ENCODE data around the gene UGGT2.
"Not testable (repeated sequence)": the region's sequence is repeated elsewhere in the genome, so short reads cannot be mapped to it uniquely, and the experiment has no call there.

UGGT2 gene

GRCh38 chr13:95763601-95764000 is 289.6 kb downstream of the UGGT2 start:
- Histone ChIP-seq H3K27ac (ENCODE audit: low read depth, low read length) (no peak overlapping the region), H3K36me3 (ENCODE audit: control insufficient read depth in 1 of 2, insufficient read depth in 2 of 2, low read length in 2 of 2) (peaks cover 12 to 41% of the 10 kb centered on the region in 2 donors), H3K9ac (ENCODE audit: low read depth in 1 of 2, low read length in 2 of 2) (no peak overlapping the region), H3K4me3 (ENCODE audit: low read depth in 1 of 2, low read length in 2 of 2) (no peak overlapping the region), H3K9me3 (ENCODE audit: control insufficient read depth in 1 of 2, low read length in 2 of 2) (no peaks in the 10 kb centered on the region), H3K27me3 (ENCODE audit: control insufficient read depth in 1 of 2, insufficient read depth in 2 of 2, low read length in 2 of 2) (no peaks in the 10 kb centered on the region), H3K4me1 (ENCODE audit: control insufficient read depth in 1 of 2, insufficient read depth in 2 of 2, low read length in 2 of 2) (no peaks in the 10 kb centered on the region)

GRCh38 chr13:95762626-95763025 is 290.6 kb downstream of the UGGT2 start:
- H3K36me3 ChIP-seq (ENCODE audit: control insufficient read depth in 1 of 2, insufficient read depth in 2 of 2, low read length in 2 of 2), result peaks cover 12 to 41% of the 10 kb centered on the region in 2 donors
- H3K4me1 ChIP-seq (ENCODE audit: control insufficient read depth in 1 of 2, insufficient read depth in 2 of 2, low read length in 2 of 2); H3K27ac ChIP-seq (ENCODE audit: low read depth, low read length); H3K9me3 ChIP-seq (ENCODE audit: control insufficient read depth in 1 of 2, low read length in 2 of 2); H3K27me3 ChIP-seq (ENCODE audit: control insufficient read depth in 1 of 2, insufficient read depth in 2 of 2, low read length in 2 of 2); H3K4me3 ChIP-seq (ENCODE audit: low read depth in 1 of 2, low read length in 2 of 2); H3K9ac ChIP-seq (ENCODE audit: low read depth in 1 of 2, low read length in 2 of 2): not testable (repeated sequence)

- Histone ChIP-seq H3K9me3 (ENCODE audit: control insufficient read depth in 1 of 2, low read length in 2 of 2) (no peaks in the 10 kb centered on the region), H3K27ac (ENCODE audit: low read depth, low read length) (no peak overlapping the region), H3K36me3 (ENCODE audit: control insufficient read depth in 1 of 2, insufficient read depth in 2 of 2, low read length in 2 of 2) (peaks cover 4 to 11% of the 10 kb centered on the region in 2 donors), H3K4me1 (ENCODE audit: control insufficient read depth in 1 of 2, insufficient read depth in 2 of 2, low read length in 2 of 2) (no peaks in the 10 kb centered on the region), H3K4me3 (ENCODE audit: low read depth in 1 of 2, low read length in 2 of 2) (no peak overlapping the region), H3K9ac (ENCODE audit: low read depth in 1 of 2, low read length in 2 of 2) (no peak overlapping the region), H3K27me3 (ENCODE audit: control insufficient read depth in 1 of 2, insufficient read depth in 2 of 2, low read length in 2 of 2) (no peaks in the 10 kb centered on the region)
These were observed 297.1 kb downstream of the UGGT2 start for GRCh38 chr13:95756072-95756471.

- Histone ChIP-seq H3K9ac (ENCODE audit: low read depth in 1 of 2, low read length in 2 of 2) (no peak overlapping the region), H3K9me3 (ENCODE audit: control insufficient read depth in 1 of 2, low read length in 2 of 2) (no peaks in the 10 kb centered on the region)
These were observed 299.1 kb downstream of the UGGT2 start for GRCh38 chr13:95754069-95754468.

GRCh38 chr13:95752677-95753076 is 300.5 kb downstream of the UGGT2 start:
- no peak overlapping the region for H3K4me3 ChIP-seq (ENCODE audit: low read depth in 1 of 2, low read length in 2 of 2)
- H3K9me3 ChIP-seq (ENCODE audit: control insufficient read depth in 1 of 2, low read length in 2 of 2), result no peaks in the 10 kb centered on the region
- no peaks in the 10 kb centered on the region for H3K4me1 ChIP-seq (ENCODE audit: control insufficient read depth in 1 of 2, insufficient read depth in 2 of 2, low read length in 2 of 2)
- peaks cover 0 to 2% of the 10 kb centered on the region in 2 donors for H3K36me3 ChIP-seq (ENCODE audit: control insufficient read depth in 1 of 2, insufficient read depth in 2 of 2, low read length in 2 of 2)
- H3K27ac ChIP-seq (ENCODE audit: low read depth, low read length), result no peak overlapping the region
- no peaks in the 10 kb centered on the region for H3K27me3 ChIP-seq (ENCODE audit: control insufficient read depth in 1 of 2, insufficient read depth in 2 of 2, low read length in 2 of 2)
- H3K9ac ChIP-seq (ENCODE audit: low read depth in 1 of 2, low read length in 2 of 2), result no peak overlapping the region

More at GRCh38 chr13:95754069-95754468, 299.1 kb downstream of the UGGT2 start:
- H3K27me3 ChIP-seq (ENCODE audit: control insufficient read depth in 1 of 2, insufficient read depth in 2 of 2, low read length in 2 of 2), result no peaks in the 10 kb centered on the region
- H3K4me1 ChIP-seq (ENCODE audit: control insufficient read depth in 1 of 2, insufficient read depth in 2 of 2, low read length in 2 of 2), result no peaks in the 10 kb centered on the region
- no peak overlapping the region for H3K27ac ChIP-seq (ENCODE audit: low read depth, low read length)
- peaks cover 0 to 6% of the 10 kb centered on the region in 2 donors for H3K36me3 ChIP-seq (ENCODE audit: control insufficient read depth in 1 of 2, insufficient read depth in 2 of 2, low read length in 2 of 2)
- H3K4me3 ChIP-seq (ENCODE audit: low read depth in 1 of 2, low read length in 2 of 2), result no peak overlapping the region

Data from duodenal mucosa (tissue), 2 donors.